DMS79 treated with DMSO at 0.1 percent for 48 hours (cell line): ENCODE results near the gene ADAM19.

Source experiments
- DNase-seq: peaks from one replicate; lab custom pipeline; 2025; lab: John Stamatoyannopoulos, UW

Gene ADAM19

GRCh38 chr5:157542282-157543000, 33.1 kb downstream of the ADAM19 start:
- no peak for DNase-seq

DNA sequence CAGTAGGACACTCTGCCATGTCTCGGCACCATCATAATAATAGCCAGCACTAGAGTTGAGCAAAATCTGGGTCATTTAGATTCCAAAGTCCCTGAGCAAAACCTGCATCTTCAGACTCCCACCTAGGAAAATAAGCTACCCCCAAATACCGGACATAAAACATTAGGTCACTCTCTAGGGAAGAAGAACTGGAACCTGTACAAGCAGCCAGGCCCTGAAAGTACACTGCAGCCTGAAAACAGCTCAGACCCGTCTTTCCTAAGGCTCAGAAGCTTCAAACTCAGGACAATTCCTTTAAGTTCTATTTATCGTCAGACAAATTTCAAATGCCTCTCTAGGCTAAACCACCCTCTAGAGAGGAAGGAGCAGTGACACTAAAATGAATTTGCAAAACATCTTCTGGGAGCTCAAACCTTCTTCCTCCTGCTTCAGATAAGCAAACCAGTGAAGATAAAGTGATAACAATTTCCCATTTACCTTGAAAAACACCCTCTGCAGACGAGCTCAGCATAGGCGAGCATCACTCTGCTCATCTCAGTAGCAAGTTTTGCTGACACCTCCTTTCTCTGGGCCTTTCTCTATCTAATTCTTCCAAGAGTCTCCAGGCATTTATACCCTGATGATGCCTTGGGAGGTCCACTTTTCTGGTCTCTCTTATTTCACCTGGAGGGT, 34.0 kb downstream of the ADAM19 start:
- no peak for DNase-seq

GRCh38 chr5:157540707-157541446, 34.7 kb downstream of the ADAM19 start:
- no peak for DNase-seq

- DNase-seq = no peak
Observed at GRCh38 chr5:157540124-157540523, 35.5 kb downstream of the ADAM19 start.

GRCh38 chr5:157539503-157540022, 36.0 kb downstream of the ADAM19 start:
- DNase-seq = no peak

GRCh38 chr5:157538311-157538710, 37.3 kb downstream of the ADAM19 start:
- DNase-seq = no peak

- no peak for DNase-seq
Observed at GRCh38 chr5:157535042-157535865, 40.3 kb downstream of the ADAM19 start.

GRCh38 chr5:157533011-157533481, 42.5 kb downstream of the ADAM19 start:
- no peak for DNase-seq

- no peak for DNase-seq
Observed at GRCh38 chr5:157532022-157532421, 43.6 kb downstream of the ADAM19 start.

- no peak for DNase-seq
Observed at GRCh38 chr5:157530226-157530972, 45.2 kb downstream of the ADAM19 start.

- no peak for DNase-seq
Observed at GRCh38 chr5:157529002-157529401, 46.6 kb downstream of the ADAM19 start.

- DNase-seq = no peak
Observed at GRCh38 chr5:157528036-157528632, 47.4 kb downstream of the ADAM19 start.

- DNase-seq = no peak
Observed at GRCh38 chr5:157524887-157525286, 50.7 kb downstream of the ADAM19 start.

DNA sequence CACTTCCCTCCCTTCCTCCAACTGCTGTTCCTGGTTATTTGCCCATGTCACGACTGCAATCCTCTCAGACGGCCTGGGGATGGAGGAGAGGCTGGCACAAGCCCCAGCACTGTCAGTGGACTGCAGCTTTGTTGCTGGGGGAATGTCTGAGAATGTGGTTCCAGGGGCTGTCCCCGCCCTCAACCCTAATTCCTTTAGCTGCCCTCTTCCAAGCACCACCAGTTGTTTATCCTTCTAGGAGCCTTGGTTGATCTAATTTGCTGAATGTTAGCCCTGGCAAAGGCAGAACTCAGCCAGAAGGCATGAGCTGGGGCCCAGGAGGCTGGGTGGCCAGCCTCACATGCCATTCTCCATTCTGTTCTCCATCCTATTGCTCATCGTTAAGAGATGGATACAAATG, 51.6 kb downstream of the ADAM19 start:
- no peak for DNase-seq

GRCh38 chr5:157521704-157522029, 53.9 kb downstream of the ADAM19 start:
- no peak for DNase-seq

DNA sequence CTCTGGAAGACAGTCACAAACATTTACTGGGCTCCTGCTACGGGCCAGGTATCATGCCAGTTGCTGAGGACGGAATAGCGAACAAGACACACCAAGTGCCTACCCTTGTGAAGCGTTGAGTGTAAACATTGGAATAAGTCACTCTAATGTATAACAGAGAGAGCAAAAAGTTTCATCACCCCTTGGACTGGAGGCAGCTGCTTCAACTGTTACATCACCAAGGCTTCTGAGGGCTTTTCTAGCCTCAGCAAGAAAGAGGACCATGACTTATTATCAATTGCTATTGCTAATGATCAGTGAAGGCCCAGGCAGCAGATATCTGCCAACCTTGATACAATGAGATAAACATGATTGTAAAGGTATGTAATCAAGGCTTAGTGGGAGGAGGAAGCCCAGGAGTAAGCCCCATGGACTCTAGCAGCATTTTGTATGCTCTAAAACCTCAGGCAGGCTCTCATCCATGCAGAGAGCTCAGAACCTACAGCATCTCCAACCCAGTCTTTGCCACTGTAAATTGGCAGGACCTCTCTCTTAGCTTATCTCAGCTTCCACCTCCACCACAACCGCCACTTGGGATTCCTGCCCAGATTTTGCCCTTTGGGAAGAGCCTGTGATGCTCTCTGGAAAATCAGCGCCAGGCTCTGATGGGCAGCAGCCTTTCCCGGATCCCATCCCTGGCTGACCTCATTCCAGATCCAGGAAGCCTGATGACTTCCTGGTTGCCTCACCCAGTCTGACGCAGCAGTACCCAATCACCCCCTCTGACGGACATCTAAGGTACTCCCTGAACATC, 54.5 kb downstream of the ADAM19 start:
- no peak for DNase-seq

DNA sequence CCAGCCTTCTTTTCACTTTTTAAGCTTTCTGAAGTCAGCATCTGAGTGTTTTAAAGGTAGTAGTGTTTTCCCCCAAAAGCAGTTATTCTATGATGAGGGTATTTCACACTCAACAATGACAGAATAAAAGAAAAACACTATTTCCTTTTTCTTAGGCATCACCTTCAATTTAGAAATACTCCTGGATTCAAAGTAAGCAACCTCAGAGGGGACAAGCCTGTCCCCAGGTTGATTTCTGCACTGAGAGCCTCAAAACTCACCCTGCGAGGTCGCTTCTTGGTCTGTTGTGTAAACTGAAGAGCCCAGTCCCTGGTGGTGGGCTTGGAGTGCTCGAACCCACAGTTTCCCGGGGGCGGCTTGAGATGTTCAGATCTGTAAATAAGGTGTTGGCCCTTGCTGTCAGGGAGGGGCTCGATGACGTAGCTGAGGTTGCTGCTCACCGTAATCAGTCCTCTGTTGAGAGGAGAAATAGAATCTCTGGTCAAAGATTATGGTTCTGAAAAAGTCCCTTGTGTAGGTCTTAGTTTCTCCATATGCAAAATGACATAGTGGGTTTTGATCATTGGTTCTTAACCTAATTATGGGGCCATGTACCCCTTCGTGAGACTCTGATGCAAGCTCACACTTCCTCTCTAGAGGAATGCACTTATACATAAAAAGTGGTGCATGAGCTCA, 55.9 kb downstream of the ADAM19 start:
- no peak for DNase-seq

- no peak for DNase-seq
Observed at GRCh38 chr5:157518963-157519362, 56.6 kb downstream of the ADAM19 start.

- DNase-seq = no peak
Observed at GRCh38 chr5:157516626-157517325, 58.8 kb downstream of the ADAM19 start.
